H1 (cell line): Measurements from ENCODE around the gene HHIP. TPM values are rescaled to one million over a fixed set of nuclear protein-coding genes. Genes with fewer than 3 reads are reported as not detected.
A peak's percentile ranks its signal among the peaks of the same experiment; 100 is the strongest.

Experiments used
- CTCF ChIA-PET: fragments of 300-600 bp; sonication (Branson Sonifier 250); formaldehyde crosslinking; loops from one replicate; lab custom pipeline; 2021; ENCODE audit not compliant: partially characterized antibody; lab: Charles Lee
- POLR2A ChIA-PET: fragments of 300-600 bp; sonication (Branson Sonifier 250); formaldehyde crosslinking; loops from one replicate; lab custom pipeline; 2021; ENCODE audit warnings: inconsistent platforms; ENCODE audit not compliant: partially characterized antibody; lab: Charles Lee
- DNase-seq, 2 experiments: peaks; one replicate each; pipeline versions ENCODE4 v3.0.0 to v3.0.0-alpha.2; 2010 to 2022; ENCODE audit warnings: low spot score in 2 of 2, low read depth in 1 of 2, mixed read lengths in 1 of 2
- FAIRE-seq: peaks from 2 replicates; lab custom pipeline; 2011; peaks lifted over from hg19 to GRCh38; lab: Jason Lieb, UNC
- H2AFZ ChIP-seq: 2 replicates; pipeline ENCODE4 v1.8.1; 2012; ENCODE audit warnings: low read length, inconsistent platforms
- H2AK5ac ChIP-seq: 2 replicates; pipeline ENCODE4 v1.6.1; 2013; ENCODE audit warnings: low read depth, low read length
- H2BK120ac ChIP-seq: replicated peaks from 2 replicates; pipeline ENCODE3; 2013; ENCODE audit warnings: low read depth, low read length, inconsistent platforms
- H2BK12ac ChIP-seq: 2 replicates; pipeline ENCODE4 v1.6.1; 2013; ENCODE audit warnings: low read depth, low read length
- H2BK15ac ChIP-seq: 2 replicates; pipeline ENCODE4 v1.6.1; 2013; ENCODE audit warnings: low read length
- H2BK20ac ChIP-seq: 2 replicates; pipeline ENCODE4 v1.6.1; 2013; ENCODE audit warnings: low read length
- H2BK5ac ChIP-seq: 2 replicates; pipeline ENCODE4 v1.6.1; 2013; ENCODE audit warnings: low read depth, low read length
- H3K14ac ChIP-seq: 2 replicates; pipeline ENCODE4 v1.6.1; 2013; ENCODE audit warnings: inconsistent platforms; ENCODE audit not compliant: insufficient read length
- H3K18ac ChIP-seq: 2 replicates; pipeline ENCODE4 v1.6.1; 2013; ENCODE audit warnings: low read length; ENCODE audit errors: extremely low read depth
- H3K23ac ChIP-seq: 2 replicates; pipeline ENCODE4 v1.6.1; 2013; ENCODE audit warnings: inconsistent platforms; ENCODE audit not compliant: insufficient read length
- H3K23me2 ChIP-seq: 2 replicates; pipeline ENCODE4 v1.6.1; 2013; ENCODE audit warnings: low read depth, low read length
- H3K27ac ChIP-seq: 2 replicates; pipeline ENCODE4 v1.6.1; 2011; ENCODE audit warnings: low read depth, low read length, inconsistent platforms
- H3K27me3 ChIP-seq, 4 experiments: replicated peaks in 1 of 4; 1 replicate in 1 of 4; 2 replicates in 3 of 4; pipeline versions ENCODE4 v1.6.1 to v1.8.1; 2011 to 2013; ENCODE audit warnings: low read length in 3 of 4, mild to moderate bottlenecking in 3 of 4, inconsistent platforms in 2 of 4, mixed read lengths in 2 of 4, moderate library complexity in 1 of 4; ENCODE audit not compliant: control insufficient read depth in 3 of 4, insufficient read depth in 3 of 4; ENCODE audit errors: extremely low read depth in 1 of 4
- H3K36me3 ChIP-seq, 4 experiments: 2 replicates each; pipeline versions ENCODE4 v1.6.1 to v1.8.1; 2011 to 2013; ENCODE audit warnings: mild to moderate bottlenecking in 4 of 4, low read length in 3 of 4, moderate library complexity in 2 of 4, control low read depth in 1 of 4, inconsistent platforms in 1 of 4; ENCODE audit not compliant: insufficient read depth in 4 of 4, control insufficient read depth in 2 of 4
- H3K4ac ChIP-seq: replicated peaks from 2 replicates; pipeline ENCODE3; 2013; ENCODE audit warnings: low read length, low read depth, mixed read lengths, inconsistent platforms; ENCODE audit not compliant: insufficient read length
- H3K4me1 ChIP-seq, 4 experiments: replicated peaks in 1 of 4; 1 replicate in 1 of 4; 2 replicates in 3 of 4; pipeline versions ENCODE4 v1.6.1 to v1.8.1; 2011 to 2013; ENCODE audit warnings: low read length in 3 of 4, inconsistent platforms in 2 of 4, mixed read lengths in 1 of 4; ENCODE audit not compliant: insufficient read depth in 4 of 4, control insufficient read depth in 3 of 4
- H3K4me2 ChIP-seq, 2 experiments: 2 replicates each; pipeline versions ENCODE4 v1.6.1 to v1.8.1; 2011 to 2013; ENCODE audit warnings: low read depth in 2 of 2, low read length in 2 of 2, control low read depth in 1 of 2, inconsistent platforms in 1 of 2, mild to moderate bottlenecking in 1 of 2; ENCODE audit not compliant: insufficient read depth in 1 of 2
- H3K4me3 ChIP-seq, 4 experiments: fragments of 200-600, 300-600 bp in 1 of 4; sonication (generic), shearing (Covaris generic), sonication (Bioruptor Twin) in 1 of 4; 2 replicates each; pipeline versions ENCODE4 v1.5.1 to v1.8.1; 2011 to 2016; ENCODE audit warnings: low read length in 4 of 4, low read depth in 3 of 4, control low read depth in 2 of 4, inconsistent platforms in 2 of 4, mild to moderate bottlenecking in 2 of 4, mixed read lengths in 1 of 4, moderate library complexity in 1 of 4; ENCODE audit not compliant: insufficient read depth in 2 of 4; ENCODE audit errors: extremely low read depth in 1 of 4
- H3K56ac ChIP-seq: replicated peaks from 2 replicates; pipeline ENCODE3; 2013; ENCODE audit warnings: low read depth, mild to moderate bottlenecking, mixed read lengths, low read length, inconsistent platforms; ENCODE audit not compliant: insufficient read length
- H3K79me1 ChIP-seq: 2 replicates; pipeline ENCODE4 v1.6.1; 2013; ENCODE audit warnings: low read depth, low read length, control low read depth
- H3K79me2 ChIP-seq, 2 experiments: 2 replicates each; pipeline versions ENCODE4 v1.6.1 to v1.8.1; 2012 to 2013; ENCODE audit warnings: low read length in 2 of 2, mild to moderate bottlenecking in 2 of 2, inconsistent platforms in 1 of 2; ENCODE audit not compliant: insufficient read depth in 2 of 2, control insufficient read depth in 1 of 2
- H3K9ac ChIP-seq, 4 experiments: replicated peaks in 1 of 4; 1 replicate in 1 of 4; 2 replicates in 3 of 4; pipeline versions ENCODE4 v1.6.1 to v1.8.1; 2011 to 2013; ENCODE audit warnings: low read depth in 3 of 4, low read length in 3 of 4, control low read depth in 2 of 4, mild to moderate bottlenecking in 2 of 4, moderate library complexity in 2 of 4, inconsistent platforms in 1 of 4; ENCODE audit errors: extremely low read depth in 1 of 4
- H3K9me3 ChIP-seq, 2 experiments: 2 replicates each; pipeline versions ENCODE4 v1.6.1 to v1.8.1; 2012 to 2013; ENCODE audit warnings: mild to moderate bottlenecking in 2 of 2, moderate library complexity in 2 of 2, control low read depth in 1 of 2, inconsistent platforms in 1 of 2, low read depth in 1 of 2, low read length in 1 of 2, mixed read lengths in 1 of 2; ENCODE audit not compliant: insufficient read depth in 2 of 2
- H4K20me1 ChIP-seq, 2 experiments: replicated peaks in 1 of 2; 2 replicates each; pipeline versions ENCODE3 to v1.8.1; 2011 to 2013; ENCODE audit warnings: inconsistent platforms in 2 of 2, low read length in 2 of 2, mild to moderate bottlenecking in 1 of 2; ENCODE audit not compliant: insufficient read depth in 2 of 2, control insufficient read depth in 1 of 2
- H4K5ac ChIP-seq: 2 replicates; pipeline ENCODE4 v1.6.1; 2013; ENCODE audit warnings: low read length, low read depth, mixed read lengths, inconsistent platforms; ENCODE audit not compliant: insufficient read length
- H4K8ac ChIP-seq: 2 replicates; pipeline ENCODE4 v1.8.0; 2013; ENCODE audit warnings: mild to moderate bottlenecking, moderate library complexity, low read length, inconsistent platforms; ENCODE audit not compliant: insufficient read depth; ENCODE audit errors: extremely low read depth
- H4K91ac ChIP-seq: replicated peaks from 2 replicates; pipeline ENCODE3; 2013; ENCODE audit warnings: low read length, mixed read lengths, inconsistent platforms; ENCODE audit not compliant: insufficient read length
- BCL11A ChIP-seq, 2 experiments: IDR thresholded peaks; one replicate each; pipeline ENCODE4 v1.6.1; 2011; ENCODE audit warnings: low read depth in 2 of 2, low read length in 2 of 2, mild to moderate bottlenecking in 2 of 2
- BRCA1 ChIP-seq: IDR thresholded peaks from 2 replicates; pipeline ENCODE4 v1.6.1; 2012; ENCODE audit warnings: low read depth, low read length, improper control_type of control experiment
- CHD2 ChIP-seq: IDR thresholded peaks from 2 replicates; pipeline ENCODE4 v1.6.1; 2012; ENCODE audit warnings: low read length, improper control_type of control experiment
- KDM1A ChIP-seq: fragments of 200-600, 300-600 bp; sonication (generic); IDR thresholded peaks from 2 replicates; pipeline ENCODE4 v1.7.1; 2016; ENCODE audit warnings: mild to moderate bottlenecking, low read length, borderline replicate concordance
- NRF1 ChIP-seq: IDR thresholded peaks from 2 replicates; pipeline ENCODE4 v1.6.1; 2011; ENCODE audit warnings: mild to moderate bottlenecking, low read depth, low read length, improper control_type of control experiment
- POLR2AphosphoS5 ChIP-seq: IDR thresholded peaks from 2 replicates; pipeline ENCODE4 v1.6.1; 2011; ENCODE audit warnings: low read depth, low read length
- RBBP5 ChIP-seq: IDR thresholded peaks from 2 replicates; pipeline ENCODE4 v1.7.1; 2012; ENCODE audit warnings: low read depth, mild to moderate bottlenecking, inconsistent platforms, low read length, moderate library complexity, borderline replicate concordance
- RFX5 ChIP-seq: IDR thresholded peaks from 2 replicates; pipeline ENCODE4 v1.6.1; 2011; ENCODE audit warnings: low read depth, low read length, improper control_type of control experiment, borderline replicate concordance
- RNF2 ChIP-seq: fragments of 200-900, 300-1000 bp; sonication (generic); IDR thresholded peaks from 2 replicates; pipeline ENCODE4 v1.7.1; 2016; ENCODE audit warnings: borderline replicate concordance, low read depth, mild to moderate bottlenecking, antibody characterized with exemption, low read length; ENCODE audit not compliant: poor library complexity, severe bottlenecking; ENCODE audit errors: missing control alignments
- RXRA ChIP-seq: IDR thresholded peaks from 2 replicates; pipeline ENCODE4 v1.6.1; 2011; ENCODE audit warnings: low read depth, mild to moderate bottlenecking, low read length, moderate library complexity; ENCODE audit not compliant: insufficient read depth
- SRF ChIP-seq: IDR thresholded peaks from 2 replicates; pipeline ENCODE4 v1.6.1; 2011; ENCODE audit warnings: mild to moderate bottlenecking, low read depth, low read length, moderate library complexity
- SUZ12 ChIP-seq: fragments of 200-600 bp; sonication (generic); IDR thresholded peaks from 2 replicates; pipeline ENCODE4 v1.6.1; 2012; ENCODE audit warnings: mild to moderate bottlenecking, inconsistent platforms, low read length, moderate library complexity, mixed read lengths
- YY1 ChIP-seq: IDR thresholded peaks from 2 replicates; pipeline ENCODE4 v1.6.1; 2011; ENCODE audit warnings: low read depth, mild to moderate bottlenecking, low read length
- ZNF274 ChIP-seq: IDR thresholded peaks from 2 replicates; pipeline ENCODE4 v1.7.0; 2012; ENCODE audit warnings: low read length, borderline replicate concordance; ENCODE audit errors: extremely low read depth
- WGBS, 2 experiments: shearing (Covaris generic) in 1 of 2; methylation state at CpG; one replicate each; pipeline versions ENCODE4 v1.1.6 to v1.1.7; 2013 to 2015; ENCODE audit warnings: low lambda C conversion rate in 2 of 2, mixed read lengths in 2 of 2, inconsistent platforms in 1 of 2, low coverage in 1 of 2, missing lambda C conversion rate in 1 of 2; ENCODE audit not compliant: insufficient replicate concordance in 2 of 2, insufficient coverage in 1 of 2, insufficient read length in 1 of 2; ENCODE audit errors: extremely low coverage in 1 of 2, missing lambda C conversion rate in 1 of 2; 5-methylcytosine and 5-hydroxymethylcytosine counted together
- polyA plus RNA-seq, 7 experiments: library from polyadenylated mRNA; depleted of rRNA in 3 of 7; stranded (reverse) in 5 of 7; unstranded in 2 of 7; fragments of >200 nt in 5 of 7; fragments of 200-250 nt in 2 of 7; gene quantifications; 1 replicate in 5 of 7; 2 replicates in 1 of 7; 4 replicates in 1 of 7; pipeline versions ENCODE4 v1.2.1 to v1.2.3, GENCODE V29; 2011 to 2013; ENCODE audit warnings: missing spikeins in 2 of 7, mixed read lengths in 2 of 7
- total RNA-seq: library from RNA; stranded (reverse); fragmentation: NEBNext Ultra II Directional; extraction: Animal tissue kit (Norgen Biotek cat#: 25700); gene quantifications from 2 replicates; pipeline ENCODE4 v1.2.1, GENCODE V29; 2021

The HHIP gene
- total and polyA plus RNA-seq, 2 of the 8 experiments (the other 6 are each of a cell fraction or from before 2014, with no cell fraction given), result 0.05 to 1.3 TPM

DNA sequence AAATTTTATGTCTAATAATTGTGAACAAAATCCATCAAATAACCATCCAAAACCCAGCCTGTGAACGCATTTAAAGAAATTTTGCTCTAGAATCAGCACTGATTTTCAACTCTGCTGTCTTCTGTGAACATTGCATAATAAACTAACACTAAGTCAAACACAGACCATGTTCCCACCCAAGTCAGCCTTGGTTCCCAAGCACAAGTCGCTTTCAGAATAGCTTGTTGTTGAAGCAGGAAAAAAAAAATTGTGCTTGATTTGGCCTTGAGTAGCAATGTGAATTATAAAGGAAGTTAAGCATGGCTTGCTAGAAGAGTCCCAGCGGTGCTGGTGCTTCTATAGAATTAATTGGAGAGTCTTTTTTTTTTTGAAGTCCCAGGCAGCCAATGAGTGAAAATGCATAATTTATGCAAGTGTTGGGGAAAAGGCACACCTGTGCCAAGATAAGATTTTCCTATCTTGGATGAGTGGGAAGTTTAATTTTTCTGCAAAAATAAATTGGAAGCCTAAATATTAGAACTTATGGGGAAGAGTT, 42.1 kb downstream of the HHIP start:
- CTCF ChIA-PET, result interaction anchor here (0.6 kb wide), 2 partner anchors 511 to 927 kb away, joined by 3 read pairs; no protein-coding TSS in a partner anchor
- Histone ChIP-seq H3K14ac (no peak overlapping the region), H3K27ac (no peak overlapping the region), H2BK5ac (no peak overlapping the region), H2BK12ac (no peak overlapping the region), H4K8ac (no peak overlapping the region), H3K9ac (no peak overlapping the region), H3K79me2 (no peaks in the 10 kb centered on the region), H4K20me1 (no peaks in the 10 kb centered on the region), H3K23me2 (no peaks in the 10 kb centered on the region), H3K18ac (no peak overlapping the region), H3K4ac (no peak overlapping the region), H3K36me3 (no peaks in the 10 kb centered on the region), H3K4me1 (peaks cover 0 to 2% (median 0%) of the 10 kb centered on the region in 4 experiments; a peak in 1 of 7 replicates), H2AK5ac (no peak overlapping the region), H4K91ac (no peak overlapping the region), H2BK15ac (no peak overlapping the region), H3K4me3 (no peak overlapping the region), H3K4me2 (0 out of 4 replicates have a peak overlapping the region, but pooled peaks of 1 of the 2 experiments have one; percentile 45), H3K79me1 (no peaks in the 10 kb centered on the region), H3K27me3 (no peaks in the 10 kb centered on the region), H2AFZ (no peak overlapping the region), H2BK120ac (no peak overlapping the region), H3K56ac (no peak overlapping the region), H2BK20ac (no peak overlapping the region), H3K9me3 (no peaks in the 10 kb centered on the region), H3K23ac (no peak overlapping the region), H4K5ac (no peak overlapping the region)
- POLR2A ChIA-PET, result no interaction called here
- 72% methylated on average over 3 of the region's 3 CpGs; no CpG with 5 or more reads in 1 of the 2 experiments for WGBS, 2 experiments
- DNase-seq (no peak), FAIRE-seq (no peak)
- TF ChIP-seq SUZ12 (no peak), KDM1A (no peak), RNF2 (no peak), ZNF274 (no peak), SRF (no peak), NRF1 (no peak), CHD2 (no peak), RBBP5 (no peak), RFX5 (no peak), YY1 (no peak), BRCA1 (no peak), BCL11A (IDR thresholded peaks at IDR 0.05; ENCODE audit: low read depth in 2 of 2, low read length in 2 of 2) (no peak), RXRA (no peak), POLR2AphosphoS5 (no peak)
